GM10248 (cell line): Measurements from ENCODE around the gene ZFR.

Experiments used
- CTCF ChIA-PET: fragments of 300-600 bp; sonication (Branson Sonifier 250); formaldehyde crosslinking; extraction: SDS; loops from one replicate; lab custom pipeline; 2021; ENCODE audit warnings: antibody characterized with exemption; lab: Yijun Ruan, JAX
- POLR2A ChIA-PET: fragments of 350-650 bp; sonication (Branson Sonifier 250); formaldehyde crosslinking; extraction: SDS; loops from one replicate; lab custom pipeline; 2020; ENCODE audit warnings: antibody characterized with exemption; lab: Yijun Ruan, JAX
- DNase-seq: peaks from one replicate; pipeline ENCODE4 v3.0.0; 2012; ENCODE audit errors: extremely low spot score
- TF ChIP-seq, protein P1 (sequence below): IDR thresholded peaks from 2 replicates; pipeline ENCODE4 v1.5.1; 2012; ENCODE audit warnings: mild to moderate bottlenecking, low read depth; ENCODE audit errors: extremely low read depth, missing control alignments, control extremely low read depth

Gene ZFR

DNA sequence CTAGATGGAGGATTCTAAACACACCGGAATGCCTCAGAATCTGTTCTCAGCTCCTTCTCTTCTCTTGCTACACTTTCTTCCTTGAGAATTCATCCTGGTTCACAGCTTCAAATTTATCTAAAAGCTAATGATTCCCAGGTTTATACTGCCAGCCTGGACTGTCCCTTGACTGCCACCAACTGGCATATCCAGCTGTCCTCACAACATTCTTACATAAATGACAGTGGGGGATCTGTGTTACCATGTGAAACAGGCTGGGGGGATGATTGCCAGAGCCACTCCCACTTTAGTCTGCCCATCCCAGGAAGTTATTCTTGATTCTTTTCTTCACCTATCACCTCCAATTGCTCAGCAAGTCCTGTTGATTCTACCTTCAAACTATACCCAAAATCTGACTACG lies 27.2 kb upstream of the ZFR start:
- no peak for DNase-seq
- TF ChIP-seq, protein P1, sequence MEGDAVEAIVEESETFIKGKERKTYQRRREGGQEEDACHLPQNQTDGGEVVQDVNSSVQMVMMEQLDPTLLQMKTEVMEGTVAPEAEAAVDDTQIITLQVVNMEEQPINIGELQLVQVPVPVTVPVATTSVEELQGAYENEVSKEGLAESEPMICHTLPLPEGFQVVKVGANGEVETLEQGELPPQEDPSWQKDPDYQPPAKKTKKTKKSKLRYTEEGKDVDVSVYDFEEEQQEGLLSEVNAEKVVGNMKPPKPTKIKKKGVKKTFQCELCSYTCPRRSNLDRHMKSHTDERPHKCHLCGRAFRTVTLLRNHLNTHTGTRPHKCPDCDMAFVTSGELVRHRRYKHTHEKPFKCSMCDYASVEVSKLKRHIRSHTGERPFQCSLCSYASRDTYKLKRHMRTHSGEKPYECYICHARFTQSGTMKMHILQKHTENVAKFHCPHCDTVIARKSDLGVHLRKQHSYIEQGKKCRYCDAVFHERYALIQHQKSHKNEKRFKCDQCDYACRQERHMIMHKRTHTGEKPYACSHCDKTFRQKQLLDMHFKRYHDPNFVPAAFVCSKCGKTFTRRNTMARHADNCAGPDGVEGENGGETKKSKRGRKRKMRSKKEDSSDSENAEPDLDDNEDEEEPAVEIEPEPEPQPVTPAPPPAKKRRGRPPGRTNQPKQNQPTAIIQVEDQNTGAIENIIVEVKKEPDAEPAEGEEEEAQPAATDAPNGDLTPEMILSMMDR = peak; percentile 6
- ChIA-PET POLR2A (no interaction called here), CTCF (interaction anchor here (1.1 to 2.5 kb wide), 3 partner anchors 9 to 118 kb away, joined by 3 to 7 read pairs (median 7); no protein-coding TSS in a partner anchor)

DNA sequence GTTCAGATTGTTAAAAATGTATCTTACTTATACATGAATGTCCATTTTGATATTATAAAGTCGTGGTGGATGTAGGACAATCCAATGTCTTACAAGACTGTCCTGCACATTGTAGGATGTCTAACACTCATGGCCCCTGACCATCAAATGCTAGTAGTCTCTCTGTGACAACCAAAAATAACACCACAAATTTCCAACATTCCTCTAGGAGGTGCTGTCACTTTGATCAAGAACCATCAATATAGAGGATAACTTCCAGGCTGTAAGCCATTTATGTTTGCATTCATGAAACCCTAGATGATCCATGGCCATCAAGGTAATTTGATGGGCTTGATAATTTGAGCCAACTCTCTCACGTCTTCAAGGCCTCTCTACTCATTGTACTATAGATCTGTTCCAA lies 20.5 kb upstream of the ZFR start:
- no peak for DNase-seq
- POLR2A ChIA-PET = no interaction called here
- CTCF ChIA-PET = interaction anchor here (1.4 to 3.0 kb wide), 3 partner anchors 8 to 19 kb away, joined by 3 to 9 read pairs (median 6); no protein-coding TSS in a partner anchor
- TF ChIP-seq, protein P1 = no peak

DNA sequence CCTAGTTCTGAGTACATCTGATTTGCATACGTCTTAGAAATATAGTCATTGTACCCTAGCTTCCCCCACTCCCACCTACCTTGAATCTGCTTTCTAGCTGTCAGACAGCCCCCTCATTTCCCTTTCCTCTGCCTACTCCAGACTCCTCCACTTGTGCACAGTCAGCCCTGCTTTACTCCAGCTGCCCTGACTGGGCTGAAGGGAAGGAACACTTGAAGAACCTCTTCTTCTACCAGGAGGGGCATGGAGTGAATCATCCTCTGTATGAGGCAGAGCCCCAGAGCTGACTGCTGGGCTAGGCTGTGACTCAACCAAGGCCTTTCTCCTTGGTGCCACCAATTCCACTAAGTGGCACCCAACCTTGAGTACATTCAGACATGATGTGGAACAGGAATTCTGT lies 18.1 kb upstream of the ZFR start:
- no peak for DNase-seq
- ChIA-PET POLR2A (no interaction called here), CTCF (interaction anchor here (0.7 to 2.4 kb wide), 3 partner anchors 9 to 127 kb away, joined by 3 to 11 read pairs (median 3); no protein-coding TSS in a partner anchor)
- TF ChIP-seq, protein P1 = no peak

DNA sequence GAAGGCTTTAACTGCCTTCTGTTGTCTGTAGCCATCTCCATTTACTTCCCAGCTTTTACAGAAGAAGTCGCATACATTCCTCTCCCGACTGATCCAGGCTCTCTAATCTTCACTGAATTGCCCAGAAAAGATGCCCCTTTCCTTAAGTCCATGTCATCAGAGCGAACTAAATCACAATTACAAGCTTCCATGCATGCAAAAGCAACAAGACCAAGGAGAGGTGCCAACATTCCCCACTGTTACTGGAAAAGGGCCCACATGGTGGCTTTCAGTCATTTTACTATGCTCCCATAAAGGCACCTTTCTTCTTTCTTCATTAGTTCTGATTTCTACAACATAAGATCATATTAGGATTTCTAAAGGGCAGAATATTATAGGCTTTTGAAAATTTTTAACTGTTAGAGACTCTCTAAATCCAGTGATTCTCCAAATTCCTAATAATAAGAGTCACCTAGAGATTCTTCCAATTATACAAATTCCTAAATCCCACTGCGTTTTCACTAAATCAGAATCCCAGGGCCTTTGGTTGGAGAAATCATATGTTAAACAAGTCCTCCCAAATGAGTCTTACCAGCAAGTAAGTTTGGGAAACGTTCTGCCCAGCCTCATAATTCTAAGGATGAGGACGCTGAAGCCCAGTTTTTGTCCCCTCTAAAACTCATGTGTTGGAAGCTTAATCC lies 17.0 kb upstream of the ZFR start:
- ChIA-PET CTCF (interaction anchor here (1.2 kb wide), 1 partner anchor 129 kb away, joined by 3 read pairs; no protein-coding TSS in a partner anchor), POLR2A (interaction anchor here (0.7 kb wide), 1 partner anchor 128 kb away, joined by 3 read pairs; no protein-coding TSS in a partner anchor)
- TF ChIP-seq, protein P1 = no peak
- DNase-seq = no peak

DNA sequence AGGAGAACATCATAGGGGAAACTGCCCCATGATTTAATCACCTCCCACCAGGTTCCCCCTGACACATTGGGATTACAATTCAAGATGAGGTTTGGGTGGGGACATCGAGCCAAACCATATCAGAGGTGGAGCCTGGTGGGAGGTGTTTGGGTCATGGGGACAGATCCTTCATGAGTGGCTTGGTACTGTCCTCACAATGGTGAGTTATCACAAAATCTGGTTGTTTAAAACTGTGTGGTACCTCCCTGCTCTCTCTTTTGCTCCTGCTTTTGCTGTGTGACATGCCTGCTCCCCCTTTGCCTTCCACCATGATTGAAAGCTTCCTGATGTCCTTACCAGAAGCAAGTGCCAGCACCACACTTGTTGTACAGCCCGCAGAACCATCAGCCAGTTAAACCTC lies 16.2 kb upstream of the ZFR start:
- ChIA-PET CTCF (interaction anchor here (1.2 kb wide), 1 partner anchor 130 kb away, joined by 3 read pairs; no protein-coding TSS in a partner anchor), POLR2A (no interaction called here)

DNA sequence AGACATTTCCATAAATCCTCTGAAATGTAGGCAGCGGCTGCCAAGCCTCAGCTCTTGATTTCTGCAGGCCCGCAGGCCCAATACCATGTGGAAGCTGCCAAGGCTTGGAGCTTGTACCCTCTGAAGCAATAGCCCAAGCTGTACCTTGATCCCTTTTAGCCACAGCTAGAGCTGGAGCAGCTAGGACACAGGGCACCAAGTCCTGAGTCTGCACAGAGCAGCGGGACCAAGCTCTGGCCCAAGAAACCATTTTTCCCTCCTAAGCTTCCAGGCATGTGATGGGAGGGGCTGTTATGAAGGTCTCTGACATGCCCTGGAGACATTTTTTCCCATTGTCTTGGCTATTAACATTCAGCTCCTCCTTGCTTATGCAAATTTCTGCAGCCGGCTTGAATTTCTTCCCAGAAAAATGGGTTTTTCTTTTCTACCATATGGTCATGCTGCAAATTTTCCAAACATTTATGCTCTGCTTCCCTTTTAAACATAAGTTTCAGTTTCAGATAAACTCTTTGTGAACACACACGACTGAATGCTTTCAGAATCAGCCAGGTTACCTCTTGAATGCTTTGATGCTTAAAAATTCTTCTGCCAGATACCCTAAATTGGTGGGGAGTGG lies 14.4 kb upstream of the ZFR start:
- no peak for DNase-seq
- TF ChIP-seq, protein P1 = no peak
- ChIA-PET POLR2A (no interaction called here), CTCF (interaction anchor here (1.3 to 2.7 kb wide), 2 partner anchors 29 to 31 kb away, joined by 3 to 17 read pairs; no protein-coding TSS in a partner anchor)

More for the DNA sequence above, 16.2 kb upstream of the ZFR start:
- TF ChIP-seq, protein P1 = no peak
- DNase-seq = no peak
